Keratinocyte (primary cell): ENCODE data around the gene PPP1R7. TPM values are rescaled to one million over a fixed set of nuclear protein-coding genes. Genes with fewer than 3 reads are reported as not detected.

ENCODE experiments used
- DNase-seq: peaks from one replicate; pipeline ENCODE4 v3.0.0-alpha.2; 2011; ENCODE audit warnings: low read depth, missing footprints, low spot score
- FAIRE-seq: peaks from 2 replicates; lab custom pipeline; 2011; peaks lifted over from hg19 to GRCh38; lab: Jason Lieb, UNC
- H2AFZ ChIP-seq: 2 replicates; pipeline ENCODE4 v1.6.0; 2012; ENCODE audit warnings: low read length, control low read depth, inconsistent platforms; ENCODE audit not compliant: control insufficient read depth
- H3K27ac ChIP-seq: 2 replicates; pipeline ENCODE4 v1.5.1; 2011; ENCODE audit warnings: low read length; ENCODE audit not compliant: control insufficient read depth, insufficient read depth
- H3K27me3 ChIP-seq: 3 replicates; pipeline ENCODE4 v1.6.0; 2011; ENCODE audit warnings: low read length; ENCODE audit not compliant: control insufficient read depth, insufficient read depth; ENCODE audit errors: extremely low read depth
- H3K36me3 ChIP-seq, 2 experiments: 2 replicates in 1 of 2; 3 replicates in 1 of 2; pipeline ENCODE4 v1.5.1; 2011; ENCODE audit warnings: low read length in 2 of 2, mild to moderate bottlenecking in 1 of 2; ENCODE audit not compliant: control insufficient read depth in 2 of 2, insufficient read depth in 2 of 2; ENCODE audit errors: extremely low read depth in 1 of 2
- H3K4me1 ChIP-seq: 3 replicates; pipeline ENCODE4 v1.5.1; 2011; ENCODE audit warnings: low read length; ENCODE audit not compliant: control insufficient read depth, insufficient read depth; ENCODE audit errors: extremely low read depth
- H3K4me2 ChIP-seq: 3 replicates; pipeline ENCODE4 v1.6.0; 2011; ENCODE audit warnings: low read depth, low read length; ENCODE audit not compliant: control insufficient read depth, insufficient read depth; ENCODE audit errors: extremely low read depth
- H3K4me3 ChIP-seq, 3 experiments: fragments of 200-600 bp in 1 of 3; sonication (generic) in 1 of 3; 2 replicates in 2 of 3; 3 replicates in 1 of 3; pipeline ENCODE4 v1.5.1; 2011 to 2016; ENCODE audit warnings: low read length in 3 of 3, mild to moderate bottlenecking in 3 of 3, control low read depth in 2 of 3, inconsistent platforms in 1 of 3, low read depth in 1 of 3, mixed read lengths in 1 of 3, mixed run types in 1 of 3, moderate library complexity in 1 of 3; ENCODE audit not compliant: control insufficient read depth in 2 of 3, insufficient read depth in 2 of 3; ENCODE audit errors: extremely low read depth in 1 of 3
- H3K79me2 ChIP-seq: 2 replicates; pipeline ENCODE4 v1.6.0; 2012; ENCODE audit warnings: low read length; ENCODE audit not compliant: control insufficient read depth, insufficient read depth
- H3K9ac ChIP-seq: 3 replicates; pipeline ENCODE4 v1.6.0; 2011; ENCODE audit warnings: low read length; ENCODE audit not compliant: control insufficient read depth, insufficient read depth; ENCODE audit errors: extremely low read depth
- H3K9me1 ChIP-seq: 3 replicates; pipeline ENCODE4 v1.6.0; 2011; ENCODE audit warnings: low read length; ENCODE audit not compliant: control insufficient read depth, insufficient read depth; ENCODE audit errors: extremely low read depth
- H3K9me3 ChIP-seq: 2 replicates; pipeline ENCODE4 v1.5.1; 2012; ENCODE audit warnings: low read depth, low read length; ENCODE audit not compliant: control insufficient read depth
- H4K20me1 ChIP-seq: 3 replicates; pipeline ENCODE4 v1.6.0; 2011; ENCODE audit warnings: low read length; ENCODE audit not compliant: control insufficient read depth, insufficient read depth; ENCODE audit errors: extremely low read depth
- CTCF ChIP-seq, 3 experiments: IDR thresholded peaks in 1 of 3; conservative IDR thresholded peaks in 1 of 3; optimal IDR thresholded peaks in 1 of 3; 2 replicates in 2 of 3; 3 replicates in 1 of 3; pipeline versions ENCODE3 to v1.5.1; 2011; ENCODE audit warnings: low read length in 3 of 3, mild to moderate bottlenecking in 3 of 3, moderate library complexity in 2 of 3, control low read depth in 1 of 3, inconsistent platforms in 1 of 3; ENCODE audit not compliant: insufficient read depth in 2 of 3; ENCODE audit errors: extremely low read depth in 1 of 3
- EZH2 ChIP-seq: IDR thresholded peaks from one replicate; pipeline ENCODE4 v1.6.1; 2012; ENCODE audit warnings: inconsistent platforms, mild to moderate bottlenecking, low read length, moderate library complexity
- dilution Hi-C: fragments of 300-500 bp; cut with MboI; formaldehyde crosslinking; loops from one replicate; pipeline ENCODE4 v1.7.0; 2020; ENCODE audit warnings: low sequenced_read_pairs; ENCODE audit not compliant: extremely low pct_ligation_motif_present
- polyA plus RNA-seq, 5 experiments: library from polyadenylated mRNA; depleted of rRNA in 3 of 5; stranded (reverse) in 3 of 5; stranded (forward) in 1 of 5; unstranded in 1 of 5; fragments of >200 nt; gene quantifications; 1 replicate in 1 of 5; 2 replicates in 3 of 5; 3 replicates in 1 of 5; pipeline versions ENCODE4 v1.2.1 to v1.2.3, GENCODE V29; 2011 to 2012; ENCODE audit warnings: missing spikeins in 2 of 5, low read depth in 1 of 5, low replicate concordance in 1 of 5

The PPP1R7 gene
- polyA plus RNA-seq, 1 donor (not counting 4 experiments of a cell fraction or from before 2014, with no cell fraction given), result 84.9 TPM

GRCh38 chr2:241135737-241136136 lies 14.5 kb upstream of the PPP1R7 start:
- Histone ChIP-seq H3K4me3 (no peak overlapping the region), H3K4me1 (no peaks in the 10 kb centered on the region), H3K9ac (no peak overlapping the region), H3K36me3 (peaks cover 0 to 2% of the 10 kb centered on the region in 2 experiments), H3K79me2 (no peaks in the 10 kb centered on the region), H4K20me1 (no peaks in the 10 kb centered on the region), H3K27ac (no peak overlapping the region), H3K9me3 (no peaks in the 10 kb centered on the region), H3K27me3 (no peaks in the 10 kb centered on the region), H2AFZ (no peak overlapping the region), H3K4me2 (no peak overlapping the region), H3K9me1 (no peaks in the 10 kb centered on the region)
- DNase-seq (no peak), FAIRE-seq (no peak)
- TF ChIP-seq EZH2 (no peak), CTCF (optimal IDR thresholded peaks at IDR 0.05 in 1 of 3, IDR thresholded peaks at IDR 0.05 in 1 of 3, conservative IDR thresholded peaks at IDR 0.05 in 1 of 3; ENCODE audit: extremely low read depth in 1 of 3, insufficient read depth in 2 of 3, low read length in 3 of 3) (no peak)
- dilution Hi-C loops, result no loop called here

- Histone ChIP-seq H3K4me2 (no peak overlapping the region), H3K36me3 (peaks cover 0 to 2% of the 10 kb centered on the region in 2 experiments), H3K9ac (no peak overlapping the region), H3K27ac (no peak overlapping the region), H3K4me3 (no peak overlapping the region), H3K9me3 (no peaks in the 10 kb centered on the region), H3K79me2 (no peaks in the 10 kb centered on the region), H3K27me3 (no peaks in the 10 kb centered on the region), H3K4me1 (no peaks in the 10 kb centered on the region), H3K9me1 (no peaks in the 10 kb centered on the region), H4K20me1 (no peaks in the 10 kb centered on the region), H2AFZ (no peak overlapping the region)
- FAIRE-seq (no peak), DNase-seq (no peak)
- TF ChIP-seq EZH2 (no peak), CTCF (optimal IDR thresholded peaks at IDR 0.05 in 1 of 3, IDR thresholded peaks at IDR 0.05 in 1 of 3, conservative IDR thresholded peaks at IDR 0.05 in 1 of 3; ENCODE audit: extremely low read depth in 1 of 3, insufficient read depth in 2 of 3, low read length in 3 of 3) (no peak)
- dilution Hi-C loops, result no loop called here
These were observed 14.1 kb upstream of the PPP1R7 start for GRCh38 chr2:241136191-241136590.
